HG02885 (cell line): ENCODE results near the gene ARFIP1.

ENCODE experiments used
- ATAC-seq: cut with Tn5 transposase; IDR thresholded peaks from one replicate; pipeline ENCODE4 v1.9.1; 2021; ENCODE audit warnings: mild to moderate bottlenecking; ENCODE audit not compliant: unreplicated experiment, poor library complexity

The ARFIP1 gene

GRCh38 chr4:152956147-152956546 lies 176.4 kb downstream of the ARFIP1 start:
- ATAC-seq, result no peak

- ATAC-seq, result no peak
These were observed 177.1 kb downstream of the ARFIP1 start for GRCh38 chr4:152956650-152957436.

GRCh38 chr4:152957437-152958171 lies 177.8 kb downstream of the ARFIP1 start:
- ATAC-seq, result no peak

- ATAC-seq, result no peak
These were observed 179.3 kb downstream of the ARFIP1 start for GRCh38 chr4:152959080-152959479.

GRCh38 chr4:152960082-152960481 lies 180.3 kb downstream of the ARFIP1 start:
- ATAC-seq, result no peak

- no peak for ATAC-seq
These were observed 181.4 kb downstream of the ARFIP1 start for GRCh38 chr4:152961014-152961772.

GRCh38 chr4:152961773-152962115 lies 182.0 kb downstream of the ARFIP1 start:
- no peak for ATAC-seq
